ENCODE data around the gene INHA.

Gene INHA

GRCh38 chr2:219572237-219573001, at the start of gene INHA:
TSS of gene INHA (plus strand) at chr2:219572310. CDS start at chr2:219572375, 65 bp downstream.
- no peak for DNase-seq (ENCODE audit: low spot score)

- no peak for DNase-seq (ENCODE audit: low spot score)
Measured at GRCh38 chr2:219523031-219523671, 49.0 kb upstream of the INHA start.

GRCh38 chr2:219524817-219525216, 47.3 kb upstream of the INHA start:
- no peak for DNase-seq (ENCODE audit: low spot score)

GRCh38 chr2:219525533-219526232, 46.4 kb upstream of the INHA start:
- peak; percentile 76 for DNase-seq (ENCODE audit: low spot score)

GRCh38 chr2:219526320-219527075, 45.6 kb upstream of the INHA start:
- no peak for DNase-seq (ENCODE audit: low spot score)

GRCh38 chr2:219527076-219527394, 45.1 kb upstream of the INHA start:
- no peak for DNase-seq (ENCODE audit: low spot score)

- DNase-seq (ENCODE audit: low spot score) = no peak
Measured at GRCh38 chr2:219527472-219527871, 44.6 kb upstream of the INHA start.

- DNase-seq (ENCODE audit: low spot score) = peak; percentile 90
Measured at GRCh38 chr2:219530048-219530963, 41.8 kb upstream of the INHA start.

- no peak for DNase-seq (ENCODE audit: low spot score)
Measured at GRCh38 chr2:219531639-219532377, 40.3 kb upstream of the INHA start.

- no peak for DNase-seq (ENCODE audit: low spot score)
Measured at GRCh38 chr2:219532378-219532649, 39.8 kb upstream of the INHA start.

GRCh38 chr2:219533930-219534661, 38.0 kb upstream of the INHA start:
- no peak for DNase-seq (ENCODE audit: low spot score)

- DNase-seq (ENCODE audit: low spot score) = no peak
Measured at GRCh38 chr2:219536425-219536824, 35.7 kb upstream of the INHA start.

GRCh38 chr2:219536967-219537366, 35.1 kb upstream of the INHA start:
- no peak for DNase-seq (ENCODE audit: low spot score)

GRCh38 chr2:219537657-219538488, 34.2 kb upstream of the INHA start:
- no peak for DNase-seq (ENCODE audit: low spot score)

- no peak for DNase-seq (ENCODE audit: low spot score)
Measured at GRCh38 chr2:219538504-219538951, 33.6 kb upstream of the INHA start.

- no peak for DNase-seq (ENCODE audit: low spot score)
Measured at GRCh38 chr2:219538956-219539788, 32.9 kb upstream of the INHA start.

- DNase-seq (ENCODE audit: low spot score) = no peak
Measured at GRCh38 chr2:219539926-219540678, 32.0 kb upstream of the INHA start.
